HG03521 (cell line): Measurements from ENCODE around the gene ELOB.

Experiments
- ATAC-seq: cut with Tn5 transposase; IDR thresholded peaks from one replicate; pipeline ENCODE4 v1.9.1; 2021; ENCODE audit warnings: mild to moderate bottlenecking, moderate library complexity; ENCODE audit not compliant: unreplicated experiment

Gene ELOB

GRCh38 chr16:2769675-2770056 lies 7.4 kb downstream of the ELOB start:
- ATAC-seq, result no peak

DNA sequence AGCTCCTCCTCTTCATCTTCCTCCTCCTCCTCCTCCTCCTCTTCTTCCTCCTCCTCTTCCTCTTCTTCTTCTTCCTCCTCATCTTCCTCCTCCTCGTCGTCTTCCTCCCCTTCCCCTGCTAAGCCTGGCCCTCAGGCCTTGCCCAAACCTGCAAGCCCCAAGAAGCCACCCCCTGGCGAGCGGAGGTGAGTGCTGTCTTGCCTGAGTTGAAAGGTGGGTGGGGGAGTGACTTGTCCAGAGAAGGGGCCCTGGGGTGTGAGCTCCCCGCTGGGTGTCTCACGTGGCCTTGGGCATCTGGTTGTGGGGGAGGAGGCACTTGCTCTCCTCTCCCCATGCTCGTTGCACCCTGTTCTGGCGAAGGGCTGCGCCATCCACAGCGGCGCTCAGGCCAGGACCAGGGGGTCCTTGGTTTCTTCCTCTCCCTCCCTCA lies 8.0 kb downstream of the ELOB start:
- no peak for ATAC-seq

GRCh38 chr16:2768403-2769089 lies 8.5 kb downstream of the ELOB start:
- no peak for ATAC-seq

DNA sequence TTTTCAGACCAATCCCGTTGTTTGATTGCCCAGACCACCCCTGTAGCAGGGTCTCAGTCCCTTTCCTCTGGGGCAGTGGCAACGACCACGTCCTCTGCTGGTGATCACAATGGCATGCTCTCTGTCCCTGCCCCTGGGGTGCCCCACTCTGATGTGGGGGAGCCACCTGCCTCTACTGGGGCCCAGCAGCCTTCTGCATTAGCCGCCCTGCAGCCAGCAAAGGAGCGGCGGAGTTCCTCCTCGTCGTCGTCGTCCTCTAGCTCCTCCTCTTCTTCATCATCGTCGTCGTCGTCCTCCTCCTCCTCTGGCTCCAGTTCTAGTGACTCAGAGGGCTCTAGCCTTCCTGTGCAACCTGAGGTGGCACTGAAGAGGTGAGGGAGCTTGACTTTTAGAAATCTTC lies 9.2 kb downstream of the ELOB start:
- ATAC-seq, result no peak

GRCh38 chr16:2767140-2767731 lies 9.8 kb downstream of the ELOB start:
- no peak for ATAC-seq

GRCh38 chr16:2766430-2767139 lies 10.5 kb downstream of the ELOB start:
- ATAC-seq, result no peak

- ATAC-seq, result no peak
These were observed 11.3 kb downstream of the ELOB start for GRCh38 chr16:2765462-2766404.

DNA sequence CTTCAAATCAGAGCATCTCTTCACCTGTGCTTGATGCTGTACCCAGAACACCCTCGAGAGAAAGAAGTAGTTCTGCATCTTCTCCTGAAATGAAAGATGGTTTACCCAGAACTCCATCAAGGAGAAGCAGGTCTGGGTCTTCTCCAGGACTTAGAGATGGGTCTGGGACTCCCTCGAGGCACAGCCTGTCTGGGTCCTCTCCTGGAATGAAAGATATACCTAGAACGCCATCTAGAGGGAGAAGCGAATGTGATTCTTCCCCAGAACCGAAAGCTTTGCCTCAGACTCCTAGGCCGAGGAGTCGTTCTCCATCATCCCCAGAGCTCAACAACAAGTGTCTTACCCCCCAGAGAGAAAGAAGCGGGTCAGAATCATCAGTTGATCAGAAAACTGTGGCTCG lies 12.4 kb downstream of the ELOB start:
- ATAC-seq, result no peak

- ATAC-seq, result no peak
These were observed 13.9 kb downstream of the ELOB start for GRCh38 chr16:2763173-2763572.

DNA sequence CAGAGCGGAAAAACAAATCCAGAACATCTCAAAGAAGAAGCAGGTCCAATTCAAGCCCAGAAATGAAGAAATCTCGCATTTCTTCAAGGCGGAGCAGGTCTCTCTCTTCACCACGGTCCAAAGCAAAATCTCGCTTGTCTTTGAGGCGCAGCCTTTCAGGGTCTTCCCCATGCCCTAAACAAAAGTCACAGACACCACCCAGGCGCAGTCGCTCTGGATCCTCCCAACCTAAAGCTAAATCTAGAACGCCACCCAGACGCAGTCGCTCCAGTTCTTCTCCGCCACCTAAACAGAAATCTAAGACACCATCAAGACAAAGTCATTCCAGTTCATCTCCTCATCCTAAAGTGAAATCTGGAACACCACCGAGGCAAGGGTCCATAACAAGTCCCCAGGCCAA lies 14.4 kb downstream of the ELOB start:
- no peak for ATAC-seq

DNA sequence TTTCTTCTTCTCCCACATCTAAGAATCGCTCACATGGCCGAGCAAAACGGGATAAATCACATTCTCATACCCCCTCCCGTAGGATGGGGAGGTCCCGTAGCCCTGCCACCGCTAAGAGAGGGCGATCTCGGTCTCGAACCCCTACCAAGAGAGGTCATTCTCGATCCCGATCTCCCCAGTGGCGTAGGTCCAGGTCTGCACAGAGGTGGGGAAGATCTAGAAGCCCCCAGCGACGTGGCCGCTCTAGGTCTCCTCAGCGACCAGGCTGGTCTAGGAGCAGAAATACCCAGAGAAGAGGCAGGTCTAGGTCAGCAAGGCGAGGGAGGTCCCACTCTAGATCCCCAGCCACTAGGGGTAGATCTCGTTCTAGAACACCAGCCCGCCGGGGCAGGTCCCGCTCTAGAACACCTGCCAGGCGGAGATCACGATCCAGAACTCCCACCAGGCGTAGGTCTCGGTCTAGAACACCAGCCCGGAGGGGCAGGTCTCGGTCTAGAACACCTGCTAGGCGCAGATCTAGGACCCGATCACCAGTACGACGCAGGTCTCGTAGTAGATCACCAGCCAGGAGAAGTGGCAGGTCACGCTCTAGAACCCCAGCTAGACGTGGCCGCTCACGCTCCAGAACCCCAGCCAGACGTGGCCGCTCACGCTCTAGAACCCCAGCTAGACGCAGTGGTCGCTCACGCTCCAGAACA lies 15.0 kb downstream of the ELOB start:
- no peak for ATAC-seq

- no peak for ATAC-seq
These were observed 15.6 kb downstream of the ELOB start for GRCh38 chr16:2761472-2761871.

- no peak for ATAC-seq
These were observed 19.7 kb downstream of the ELOB start for GRCh38 chr16:2757344-2757743.

GRCh38 chr16:2756288-2757015 lies 20.6 kb downstream of the ELOB start:
- no peak for ATAC-seq

DNA sequence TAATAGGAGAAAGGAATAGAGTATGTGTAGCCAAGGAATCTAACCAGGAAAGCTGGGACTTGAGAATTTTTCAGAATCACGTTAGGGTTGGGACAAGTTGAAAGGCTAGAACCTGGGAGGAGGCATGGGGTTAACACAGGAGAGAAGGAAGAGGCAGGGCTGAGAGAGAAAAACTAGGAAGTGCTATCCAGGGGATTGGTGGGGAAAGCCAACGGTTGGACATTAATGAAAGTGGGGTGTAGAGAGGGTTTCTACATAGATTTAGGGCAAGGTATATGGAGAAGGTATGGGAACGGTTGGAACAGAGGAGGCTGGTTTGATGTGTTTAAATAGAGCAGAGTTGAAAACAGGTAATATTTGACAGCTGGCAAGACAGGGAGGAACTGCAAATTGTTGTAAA lies 21.9 kb downstream of the ELOB start:
- no peak for ATAC-seq

- ATAC-seq, result no peak
These were observed 23.4 kb downstream of the ELOB start for GRCh38 chr16:2753733-2754020.

GRCh38 chr16:2752850-2753732 lies 24.0 kb downstream of the ELOB start:
- ATAC-seq, result peak; percentile 44

GRCh38 chr16:2752035-2752849 lies 24.8 kb downstream of the ELOB start, which contains the start of gene SRRM2:
SRRM2 (plus strand) TSS chr16:2752638; CDS start chr16:2756365, 3,727 bp downstream.
- ATAC-seq, result peak; percentile 81
